Stomach (tissue), 9 donors: ENCODE measurements around the gene SYCE3. TPM values are rescaled to one million over a fixed set of nuclear protein-coding genes. Genes with fewer than 3 reads are reported as not detected.

Experiments
- DNase-seq, 2 donors: peaks; one replicate each; pipeline versions ENCODE4 v3.0.0 to v3.0.0-alpha.2; 2013 to 2019
- H3K27ac ChIP-seq, 5 donors: fragments of 200-600 bp in 4 of 5; sonication (generic) in 4 of 5; one replicate each; pipeline ENCODE4 v1.5.1; 2013 to 2019; ENCODE audit warnings: mild to moderate bottlenecking in 1 of 5, moderate library complexity in 1 of 5
- H3K27me3 ChIP-seq, 3 donors: fragments of 200-600 bp; sonication (generic); one replicate each; pipeline ENCODE4 v1.5.1; 2017 to 2019; ENCODE audit warnings: mixed run types in 1 of 3
- H3K36me3 ChIP-seq, 4 donors: fragments of 200-600 bp; sonication (generic); 1 replicate in 3 of 4; 2 replicates in 1 of 4; pipeline ENCODE4 v1.5.1; 2016 to 2019
- H3K4me1 ChIP-seq, 4 donors: fragments of 200-600 bp; sonication (generic); one replicate each; pipeline ENCODE4 v1.5.1; 2016 to 2019
- H3K4me3 ChIP-seq, 4 donors: fragments of 200-600 bp; sonication (generic) in 3 of 4; one replicate each; pipeline ENCODE4 v1.5.1; 2016 to 2019; ENCODE audit warnings: mild to moderate bottlenecking in 1 of 4
- H3K9me3 ChIP-seq, 4 donors: fragments of 200-600 bp; sonication (generic); one replicate each; pipeline ENCODE4 v1.5.1; 2016 to 2019
- CTCF ChIP-seq, 7 experiments: fragments of 450-650 bp in 4 of 7; fragments of 200-600 bp in 3 of 7; sonication (generic) in 3 of 7; IDR thresholded peaks; one replicate each; pipeline ENCODE4 v1.5.1; 2016 to 2019; ENCODE audit warnings: antibody characterized with exemption in 7 of 7, control low read depth in 2 of 7, mild to moderate bottlenecking in 1 of 7
- EP300 ChIP-seq: sonication (generic); formaldehyde crosslinking; IDR thresholded peaks from one replicate; pipeline ENCODE4 v1.6.1; 2017; ENCODE audit warnings: antibody characterized with exemption
- POLR2A ChIP-seq, 4 donors: fragments of 450-650 bp; IDR thresholded peaks; one replicate each; pipeline ENCODE4 v1.6.1; 2016; ENCODE audit warnings: antibody characterized with exemption in 4 of 4, control low read depth in 2 of 4, mild to moderate bottlenecking in 1 of 4, moderate library complexity in 1 of 4
- POLR2AphosphoS5 ChIP-seq, 3 donors: sonication (generic); formaldehyde crosslinking; IDR thresholded peaks; one replicate each; pipeline ENCODE4 v1.6.1; 2016; ENCODE audit warnings: antibody characterized with exemption in 3 of 3
- WGBS, 5 donors: extraction: QIAGEN DNeasy Blood & Tissue Kit in 3 of 5; methylation state at CpG; one replicate each; pipeline versions ENCODE4 v1.1.5 to v1.1.7; 2013 to 2018; 5-methylcytosine and 5-hydroxymethylcytosine counted together
- intact Hi-C: fragments of 100-400 bp; cut with DNase I; formaldehyde crosslinking; loops from one replicate; pipeline ENCODE4 v1.15.1; 2023; ENCODE audit warnings: low total_unique reads
- polyA plus RNA-seq, 3 donors: library from polyadenylated mRNA; stranded (reverse); fragments of 200-250 nt; gene quantifications; one replicate each; pipeline ENCODE4 v1.2.3, GENCODE V29; 2013
- total RNA-seq, 5 donors: library from RNA; depleted of rRNA; stranded (reverse); fragments of >200 nt; gene quantifications; one replicate each; pipeline versions ENCODE4 v1.1.0 to v1.2.3, GENCODE V29; 2014 to 2016
- donor health status: healthy with polysubstance abuse.
- donor health status: Bipolar disorder and iron deficiency.
- donor health status: healthy.

SYCE3 gene
- total and polyA plus RNA-seq, 8 donors = 0.80 to 1.9 TPM; not detected in 6

GRCh38 chr22:50605002-50605612, 42.4 kb upstream of the SYCE3 start:
- Histone ChIP-seq H3K4me1 (peaks cover 7 to 22% (median 10%) of the 10 kb centered on the region in 4 donors), H3K27ac (no peak overlapping the region), H3K36me3 (no peaks in the 10 kb centered on the region), H3K27me3 (peaks cover 0 to 97% (median 31%) of the 10 kb centered on the region in 3 donors), H3K4me3 (no peak overlapping the region), H3K9me3 (no peaks in the 10 kb centered on the region)
- 81 to 85% (median 84%) methylated on average over 20 to 23 of the region's 23 CpGs for whole genome bisulfite sequencing, 5 donors
- DNase-seq = no peak
- intact Hi-C loops = no loop called here
- TF ChIP-seq EP300 = no peak
- TF ChIP-seq POLR2A (IDR thresholded peaks at IDR 0.05) = no peak
- no peak for TF ChIP-seq POLR2AphosphoS5 (IDR thresholded peaks at IDR 0.05)
- no peak for TF ChIP-seq CTCF (IDR thresholded peaks at IDR 0.05)

GRCh38 chr22:50604256-50605001, 41.7 kb upstream of the SYCE3 start:
- no peak for DNase-seq
- intact Hi-C loops = no loop called here

GRCh38 chr22:50603511-50604255, 41.0 kb upstream of the SYCE3 start:
- Histone ChIP-seq H3K4me3 (no peak overlapping the region), H3K4me1 (peaks cover 11 to 28% (median 15%) of the 10 kb centered on the region in 4 donors), H3K27ac (no peak overlapping the region), H3K27me3 (peaks cover 5 to 98% (median 39%) of the 10 kb centered on the region in 3 donors), H3K36me3 (no peaks in the 10 kb centered on the region), H3K9me3 (no peaks in the 10 kb centered on the region)
- intact Hi-C loops = no loop called here
- DNase-seq = no peak
- 9 to 33% (median 12%) methylated on average over 12 to 70 of the region's 70 CpGs for WGBS, 5 donors
- no peak for TF ChIP-seq EP300
- TF ChIP-seq CTCF (IDR thresholded peaks at IDR 0.05) = no peak
- TF ChIP-seq POLR2A (IDR thresholded peaks at IDR 0.05) = no peak
- TF ChIP-seq POLR2AphosphoS5 (IDR thresholded peaks at IDR 0.05) = no peak

More at GRCh38 chr22:50604256-50605001, 41.7 kb upstream of the SYCE3 start:
- TF ChIP-seq POLR2AphosphoS5 (IDR thresholded peaks at IDR 0.05) (no peak), POLR2A (IDR thresholded peaks at IDR 0.05) (no peak), CTCF (IDR thresholded peaks at IDR 0.05) (no peak), EP300 (no peak)
- WGBS, 5 donors = 48 to 81% (median 49%) methylated on average over 40 to 103 of the region's 103 CpGs
- Histone ChIP-seq H3K36me3 (no peaks in the 10 kb centered on the region), H3K27ac (no peak overlapping the region), H3K4me3 (no peak overlapping the region), H3K27me3 (peaks cover 5 to 97% (median 38%) of the 10 kb centered on the region in 3 donors), H3K4me1 (peaks cover 11 to 28% (median 15%) of the 10 kb centered on the region in 4 donors), H3K9me3 (no peaks in the 10 kb centered on the region)

- no peak for TF ChIP-seq CTCF (IDR thresholded peaks at IDR 0.05)
- no peak for TF ChIP-seq POLR2AphosphoS5 (IDR thresholded peaks at IDR 0.05)
- WGBS, 5 donors = 15 to 25% (median 19%) methylated on average over 2 of the region's 2 CpGs
- intact Hi-C loops = no loop called here
- no peak overlapping the region for H3K27ac ChIP-seq
- H3K4me1 ChIP-seq = peaks cover 11 to 28% (median 15%) of the 10 kb centered on the region in 4 donors
- peaks cover 5 to 95% (median 39%) of the 10 kb centered on the region in 3 donors for H3K27me3 ChIP-seq
- H3K9me3 ChIP-seq = no peaks in the 10 kb centered on the region
- H3K4me3 ChIP-seq = no peak overlapping the region
- H3K36me3 ChIP-seq = no peaks in the 10 kb centered on the region
- DNase-seq = no peak
Measured at GRCh38 chr22:50602338-50602700, 39.6 kb upstream of the SYCE3 start.
